Ectodermal cell (in vitro differentiated cells): ENCODE data around the gene CHL1.

ENCODE experiments used
- H3K27ac ChIP-seq: 2 replicates; pipeline ENCODE4 v1.7.0; 2013; ENCODE audit warnings: mild to moderate bottlenecking, low read depth, low read length; ENCODE audit not compliant: insufficient read depth, poor library complexity, severe bottlenecking
- H3K27me3 ChIP-seq: 2 replicates; pipeline ENCODE4 v1.7.0; 2013; ENCODE audit warnings: mild to moderate bottlenecking, low read length; ENCODE audit not compliant: insufficient read depth, control insufficient read depth, poor library complexity, severe bottlenecking
- H3K36me3 ChIP-seq: one replicate; pipeline ENCODE4 v1.7.0; 2013; ENCODE audit warnings: low read length; ENCODE audit not compliant: control insufficient read depth, insufficient read depth
- H3K4me1 ChIP-seq: one replicate; pipeline ENCODE4 v1.7.0; 2013; ENCODE audit warnings: low read length; ENCODE audit not compliant: control insufficient read depth, insufficient read depth
- H3K4me3 ChIP-seq: 2 replicates; pipeline ENCODE4 v1.7.0; 2013; ENCODE audit warnings: low read depth, low read length, control low read depth; ENCODE audit not compliant: insufficient read depth
- H3K9me3 ChIP-seq: 2 replicates; pipeline ENCODE4 v1.7.0; 2013; ENCODE audit warnings: mild to moderate bottlenecking, low read length, moderate library complexity; ENCODE audit not compliant: control insufficient read depth
- WGBS, 2 experiments: methylation state at CpG; one replicate each; pipeline ENCODE4 v1.1.7; 2013; ENCODE audit warnings: missing lambda C conversion rate in 2 of 2; 5-methylcytosine and 5-hydroxymethylcytosine counted together

CHL1 gene

DNA sequence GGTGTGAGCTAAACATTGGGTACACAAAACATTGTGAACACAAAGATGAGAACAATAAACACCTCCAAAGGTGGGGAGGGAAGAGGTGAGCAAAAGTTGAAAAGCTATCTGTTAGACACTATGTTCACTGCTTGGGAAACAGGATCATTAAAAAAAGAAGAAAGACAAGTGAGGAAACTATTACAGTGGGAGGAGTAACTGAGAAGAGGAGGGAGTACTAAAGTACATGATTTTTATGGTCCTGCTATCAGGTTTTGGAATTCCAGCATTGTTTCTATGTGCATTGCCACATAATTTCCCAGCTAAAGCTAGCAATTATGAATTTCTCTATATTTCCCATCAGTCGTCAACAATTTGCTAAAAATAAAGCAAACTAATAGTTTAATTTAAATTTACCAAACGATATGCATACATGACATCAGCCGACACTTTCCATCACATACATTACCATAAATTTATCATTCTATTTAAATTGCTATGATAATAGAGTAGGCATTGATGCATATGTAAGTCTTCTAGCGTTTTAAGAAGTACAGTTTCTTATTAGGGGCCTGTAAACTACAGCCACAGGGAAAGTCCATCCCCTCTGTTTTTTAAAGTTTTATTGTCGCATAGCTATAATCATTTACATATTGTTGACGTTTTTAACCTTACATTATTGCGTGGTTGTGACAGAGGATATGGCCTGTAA lies 221.8 kb downstream of the CHL1 start:
- 66 to 70% methylated on average over 3 to 7 of the region's 7 CpGs for WGBS, 2 experiments
- Histone ChIP-seq H3K9me3 (peaks cover 2% of the 10 kb centered on the region), H3K27ac (no peak overlapping the region)

DNA sequence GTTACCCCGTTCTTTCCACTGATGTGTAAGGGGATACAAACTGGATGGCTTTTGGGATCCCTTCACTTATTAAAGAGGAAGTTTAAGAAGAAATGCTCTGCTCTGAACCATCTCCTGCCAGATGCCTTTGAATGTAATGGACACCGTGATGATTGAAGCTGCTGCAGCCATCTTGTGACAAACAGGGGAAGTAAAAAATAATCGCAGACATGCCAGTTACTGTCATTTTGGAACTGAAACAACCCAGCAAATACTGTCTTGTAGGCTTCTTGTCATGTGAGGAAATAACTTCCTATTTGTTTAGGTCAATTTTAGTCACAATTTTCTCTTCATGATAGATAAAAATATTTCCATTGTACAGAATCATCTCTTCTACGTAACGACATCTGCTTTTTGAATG lies 224.0 kb downstream of the CHL1 start:
- no peaks in the 10 kb centered on the region for H3K4me1 ChIP-seq
- no peaks in the 10 kb centered on the region for H3K9me3 ChIP-seq
- no peak overlapping the region for H3K27ac ChIP-seq
- H3K4me3 ChIP-seq = no peak overlapping the region
- no peaks in the 10 kb centered on the region for H3K27me3 ChIP-seq
- H3K36me3 ChIP-seq = no peaks in the 10 kb centered on the region
- 78 to 82% methylated on average over 3 to 5 of the region's 5 CpGs for WGBS, 2 experiments

More for the DNA sequence above, 221.8 kb downstream of the CHL1 start:
- Histone ChIP-seq H3K4me1 (no peaks in the 10 kb centered on the region), H3K36me3 (no peaks in the 10 kb centered on the region), H3K27me3 (no peaks in the 10 kb centered on the region), H3K4me3 (no peak overlapping the region)

DNA sequence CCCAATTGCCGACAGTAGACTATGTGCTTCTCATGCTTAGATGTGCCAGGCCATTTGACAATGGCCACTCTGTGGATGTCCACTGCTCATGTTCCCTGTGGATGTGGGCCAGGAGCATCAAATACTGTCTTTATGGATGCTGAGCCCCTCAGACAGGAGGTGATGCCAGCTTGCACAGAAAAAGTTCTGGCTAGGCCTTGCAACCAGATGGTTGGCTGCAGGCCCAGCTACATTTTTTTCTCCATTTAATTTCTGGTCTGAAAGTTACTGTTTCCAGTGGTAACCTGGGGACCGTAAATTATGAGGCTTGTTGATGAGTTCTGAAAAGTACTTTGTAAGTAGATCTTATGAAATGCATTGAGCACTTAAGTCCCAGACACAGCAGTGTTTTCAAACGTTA lies 228.5 kb downstream of the CHL1 start:
- WGBS, 2 experiments = 91 to 94% methylated on average over 2 of the region's 3 CpGs
- Histone ChIP-seq H3K36me3 (no peaks in the 10 kb centered on the region), H3K27me3 (no peaks in the 10 kb centered on the region), H3K4me3 (no peak overlapping the region), H3K27ac (no peak overlapping the region), H3K4me1 (no peaks in the 10 kb centered on the region), H3K9me3 (no peaks in the 10 kb centered on the region)

DNA sequence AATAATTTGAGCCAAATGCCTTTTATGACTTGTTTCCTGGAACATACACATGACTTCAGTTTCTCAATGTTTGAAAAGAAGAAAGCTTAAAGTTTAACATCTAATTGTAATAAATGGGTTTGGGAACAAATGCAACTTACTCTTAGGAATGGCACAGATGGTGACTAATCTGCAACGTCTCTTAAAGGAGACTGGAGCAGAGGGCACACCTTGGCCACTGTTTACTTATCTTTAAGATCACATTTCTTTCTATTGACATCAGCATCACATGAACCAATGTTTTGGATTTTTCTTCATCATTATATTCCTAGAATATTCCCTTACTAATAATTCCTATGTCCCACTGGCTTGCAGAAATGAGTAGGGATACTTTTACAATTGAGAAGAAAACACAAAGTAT lies 229.5 kb downstream of the CHL1 start:
- WGBS, 2 experiments = 45 to 59% methylated on average over 1 of the region's 1 CpG
- H3K4me3 ChIP-seq = no peak overlapping the region
- no peaks in the 10 kb centered on the region for H3K36me3 ChIP-seq
- H3K4me1 ChIP-seq = no peaks in the 10 kb centered on the region
- H3K9me3 ChIP-seq = no peaks in the 10 kb centered on the region
- H3K27me3 ChIP-seq = no peaks in the 10 kb centered on the region
- H3K27ac ChIP-seq = no peak overlapping the region

DNA sequence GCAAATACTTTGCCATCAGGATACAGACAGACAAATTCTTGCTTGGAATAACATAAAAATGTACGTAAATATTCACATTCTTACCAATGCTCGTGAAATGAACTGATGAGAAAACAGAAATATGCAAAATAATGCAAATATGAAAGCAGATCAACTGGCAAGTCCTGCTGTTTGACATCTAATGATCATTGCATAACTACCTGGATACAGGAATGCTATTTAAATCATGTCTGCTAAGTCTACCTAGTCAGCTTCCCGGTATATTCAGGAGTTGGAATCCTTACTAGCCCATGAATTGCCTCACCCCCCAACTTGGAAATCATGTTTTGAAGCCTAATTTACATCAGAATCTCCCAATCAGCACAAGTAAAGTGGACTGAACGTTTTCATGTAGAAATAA lies 230.6 kb downstream of the CHL1 start:
- Histone ChIP-seq H3K36me3 (no peaks in the 10 kb centered on the region), H3K4me1 (no peaks in the 10 kb centered on the region), H3K9me3 (no peaks in the 10 kb centered on the region), H3K27ac (no peak overlapping the region), H3K4me3 (no peak overlapping the region), H3K27me3 (no peaks in the 10 kb centered on the region)
- WGBS, 2 experiments = 70 to 71% methylated on average over 3 to 4 of the region's 4 CpGs

DNA sequence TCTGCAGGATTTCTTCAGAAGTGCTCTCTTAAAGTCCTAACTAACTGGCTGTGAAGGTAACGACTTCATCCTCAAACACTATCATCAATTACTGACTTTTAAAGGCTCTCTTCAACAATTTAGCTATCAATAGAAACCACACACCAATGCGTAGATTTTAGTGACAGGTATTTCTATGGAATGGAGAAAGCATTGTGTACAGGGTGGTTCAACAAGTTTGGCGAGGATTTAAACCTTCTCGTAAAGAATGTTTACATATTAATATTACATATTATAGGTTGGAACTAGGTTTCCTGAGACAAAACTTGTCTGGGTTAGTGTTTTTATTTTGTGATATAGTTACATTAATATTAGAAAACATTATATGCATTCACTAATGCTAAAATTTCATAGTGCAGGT lies 233.6 kb downstream of the CHL1 start:
- no peaks in the 10 kb centered on the region for H3K4me1 ChIP-seq
- H3K36me3 ChIP-seq = no peaks in the 10 kb centered on the region
- H3K27me3 ChIP-seq = no peaks in the 10 kb centered on the region
- H3K9me3 ChIP-seq = peaks cover 3% of the 10 kb centered on the region
- no peak overlapping the region for H3K4me3 ChIP-seq
- WGBS, 2 experiments = 76 to 82% methylated on average over 1 of the region's 4 CpGs
- H3K27ac ChIP-seq = no peak overlapping the region

DNA sequence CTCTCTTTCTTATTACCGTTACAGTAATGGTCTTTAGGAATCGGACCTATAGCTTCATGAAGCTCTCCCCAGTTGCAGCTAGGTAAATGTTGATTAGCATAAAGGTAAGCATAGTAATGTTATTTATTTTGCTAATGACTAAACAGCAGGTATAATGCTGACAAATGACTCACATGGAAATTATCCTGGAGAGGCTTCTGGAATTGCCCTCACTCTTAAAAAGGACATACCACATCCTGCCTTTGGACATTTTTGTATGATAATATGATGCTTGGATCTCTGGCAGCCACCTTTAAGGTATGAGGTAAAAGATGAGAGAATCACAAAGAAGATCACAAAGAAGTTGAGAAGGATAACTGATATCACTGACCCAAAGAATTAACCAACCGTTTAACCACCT lies 238.6 kb downstream of the CHL1 start:
- 67 to 85% methylated on average over 1 to 2 of the region's 3 CpGs for WGBS, 2 experiments

GRCh38 chr3:436053-436452 lies 239.5 kb downstream of the CHL1 start:
- no peak overlapping the region for H3K4me3 ChIP-seq
- WGBS, 2 experiments = 84 to 85% methylated on average over 2 of the region's 2 CpGs
- H3K27ac ChIP-seq = no peak overlapping the region
- no peaks in the 10 kb centered on the region for H3K27me3 ChIP-seq
- no peaks in the 10 kb centered on the region for H3K36me3 ChIP-seq
- peaks cover 7% of the 10 kb centered on the region for H3K9me3 ChIP-seq
- H3K4me1 ChIP-seq = no peaks in the 10 kb centered on the region

More for the DNA sequence above, 238.6 kb downstream of the CHL1 start:
- Histone ChIP-seq H3K27me3 (no peaks in the 10 kb centered on the region), H3K4me1 (no peaks in the 10 kb centered on the region), H3K4me3 (no peak overlapping the region), H3K27ac (no peak overlapping the region), H3K36me3 (no peaks in the 10 kb centered on the region), H3K9me3 (peaks cover 7% of the 10 kb centered on the region)

DNA sequence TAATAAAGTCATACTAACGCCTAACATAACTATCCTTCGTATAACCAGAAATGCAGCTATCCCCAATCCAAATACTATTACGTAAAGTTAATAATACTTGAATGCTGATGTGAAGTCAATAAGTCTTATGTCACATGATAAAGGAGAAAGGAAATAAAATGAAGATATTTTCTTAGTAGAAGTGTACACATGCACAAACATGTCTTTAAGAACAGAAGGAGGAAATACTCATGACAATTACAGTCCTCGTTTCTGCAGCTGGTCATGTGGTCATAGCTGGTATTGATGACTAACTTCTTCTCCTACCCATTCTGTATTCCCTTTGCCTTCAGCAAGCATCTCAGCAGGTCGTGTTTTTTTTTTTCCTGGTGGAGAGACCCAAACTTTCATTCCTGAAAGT lies 244.3 kb downstream of the CHL1 start:
- H3K36me3 ChIP-seq = no peaks in the 10 kb centered on the region
- no peaks in the 10 kb centered on the region for H3K27me3 ChIP-seq
- peaks cover 4% of the 10 kb centered on the region for H3K9me3 ChIP-seq
- no peak overlapping the region for H3K27ac ChIP-seq
- H3K4me1 ChIP-seq = no peaks in the 10 kb centered on the region
- WGBS, 2 experiments = 39 to 63% methylated on average over 2 to 4 of the region's 5 CpGs
- no peak overlapping the region for H3K4me3 ChIP-seq

- Histone ChIP-seq H3K27me3 (no peaks in the 10 kb centered on the region), H3K4me1 (no peaks in the 10 kb centered on the region), H3K36me3 (no peaks in the 10 kb centered on the region), H3K4me3 (no peak overlapping the region), H3K27ac (no peak overlapping the region), H3K9me3 (no peaks in the 10 kb centered on the region)
- WGBS, 2 experiments = 85 to 100% methylated on average over 2 of the region's 2 CpGs
Observed at GRCh38 chr3:445960-446359, 249.4 kb downstream of the CHL1 start.

- no peaks in the 10 kb centered on the region for H3K36me3 ChIP-seq
- no peaks in the 10 kb centered on the region for H3K4me1 ChIP-seq
- no peaks in the 10 kb centered on the region for H3K9me3 ChIP-seq
- 79 to 83% methylated on average over 5 of the region's 5 CpGs for WGBS, 2 experiments
- no peaks in the 10 kb centered on the region for H3K27me3 ChIP-seq
- no peak overlapping the region for H3K4me3 ChIP-seq
- no peak overlapping the region for H3K27ac ChIP-seq
Observed at GRCh38 chr3:447671-448070, 251.1 kb downstream of the CHL1 start.
